ENCODE measurements around the gene HEXD. TPM values are rescaled to one million over a fixed set of nuclear protein-coding genes. Genes with fewer than 3 reads are reported as not detected.

HEXD gene
- total RNA-seq, 4 donors from 2014 or later = 15.9 to 53.7 (median 39.8) TPM

DNA sequence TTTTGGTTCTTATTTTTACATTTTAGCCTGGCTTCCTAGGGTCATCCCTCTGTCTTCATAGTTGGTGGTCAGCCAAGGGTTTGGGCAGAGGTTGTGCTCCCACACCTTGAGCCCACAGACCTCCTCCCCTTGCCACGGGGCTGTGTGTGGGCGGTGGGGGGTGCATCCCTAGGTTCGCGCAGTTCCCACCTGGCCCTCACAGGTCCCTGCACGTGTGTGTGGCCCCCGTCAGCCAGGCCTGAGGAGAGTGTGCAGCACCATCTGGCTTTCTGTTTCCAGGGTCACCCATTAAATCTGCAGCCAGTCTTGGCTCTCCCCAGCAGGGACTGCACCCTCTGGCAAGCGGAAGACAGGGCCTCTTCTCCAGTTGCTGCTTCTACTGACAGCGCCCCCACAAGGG, 13.9 kb downstream of the HEXD start:
- no peak for TF ChIP-seq POLR2A (IDR thresholded peaks at IDR 0.05)
- TF ChIP-seq, protein P1, sequence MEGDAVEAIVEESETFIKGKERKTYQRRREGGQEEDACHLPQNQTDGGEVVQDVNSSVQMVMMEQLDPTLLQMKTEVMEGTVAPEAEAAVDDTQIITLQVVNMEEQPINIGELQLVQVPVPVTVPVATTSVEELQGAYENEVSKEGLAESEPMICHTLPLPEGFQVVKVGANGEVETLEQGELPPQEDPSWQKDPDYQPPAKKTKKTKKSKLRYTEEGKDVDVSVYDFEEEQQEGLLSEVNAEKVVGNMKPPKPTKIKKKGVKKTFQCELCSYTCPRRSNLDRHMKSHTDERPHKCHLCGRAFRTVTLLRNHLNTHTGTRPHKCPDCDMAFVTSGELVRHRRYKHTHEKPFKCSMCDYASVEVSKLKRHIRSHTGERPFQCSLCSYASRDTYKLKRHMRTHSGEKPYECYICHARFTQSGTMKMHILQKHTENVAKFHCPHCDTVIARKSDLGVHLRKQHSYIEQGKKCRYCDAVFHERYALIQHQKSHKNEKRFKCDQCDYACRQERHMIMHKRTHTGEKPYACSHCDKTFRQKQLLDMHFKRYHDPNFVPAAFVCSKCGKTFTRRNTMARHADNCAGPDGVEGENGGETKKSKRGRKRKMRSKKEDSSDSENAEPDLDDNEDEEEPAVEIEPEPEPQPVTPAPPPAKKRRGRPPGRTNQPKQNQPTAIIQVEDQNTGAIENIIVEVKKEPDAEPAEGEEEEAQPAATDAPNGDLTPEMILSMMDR (IDR thresholded peaks at IDR 0.05) = no peak
- Histone ChIP-seq H3K27ac (no peak overlapping the region), H3K36me3 (no peaks in the 10 kb centered on the region), H3K4me1 (no peaks in the 10 kb centered on the region), H3K27me3 (no peaks in the 10 kb centered on the region), H3K4me3 (no peak overlapping the region), H3K9me3 (no peaks in the 10 kb centered on the region)
- no peak for DNase-seq
- intact Hi-C loops (cut with DNase I; ENCODE audit: low total_unique reads) = no loop called here

DNA sequence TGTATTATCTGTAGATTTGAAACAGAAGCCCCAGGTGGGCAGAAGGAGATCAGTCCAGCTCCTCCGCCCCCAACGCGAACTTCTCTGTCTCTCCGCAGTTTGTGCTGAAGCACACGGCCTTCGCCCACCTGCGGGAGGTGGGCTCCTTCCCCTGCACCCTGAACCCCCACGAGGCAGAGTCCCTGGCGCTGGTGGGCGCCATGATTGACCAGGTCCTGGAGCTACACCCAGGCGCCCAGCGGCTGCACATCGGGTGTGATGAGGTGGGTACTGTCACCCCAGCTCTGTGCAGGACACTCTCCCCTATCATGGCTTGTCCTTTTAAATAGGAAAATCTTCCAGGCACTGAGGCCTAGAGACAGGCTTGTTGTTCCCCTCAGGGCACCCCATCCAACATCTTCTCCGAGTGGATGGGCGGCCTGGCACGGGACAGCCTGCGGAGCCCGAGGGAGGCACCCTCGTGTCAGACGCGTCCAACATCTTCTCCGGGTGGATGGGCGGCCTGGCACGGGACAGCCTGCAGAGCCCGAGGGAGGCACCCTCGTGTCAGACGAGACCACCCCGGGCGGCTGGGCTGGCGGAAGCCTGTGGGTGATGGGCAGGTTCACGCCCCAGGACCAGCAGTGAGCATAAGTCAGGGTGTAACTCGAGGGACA, 15.5 kb downstream of the HEXD start:
- no peaks in the 10 kb centered on the region for H3K27me3 ChIP-seq
- no peak for DNase-seq
- intact Hi-C loops (cut with DNase I; ENCODE audit: low total_unique reads) = no loop called here
- no peak overlapping the region for H3K4me3 ChIP-seq
- TF ChIP-seq, protein P1 (IDR thresholded peaks at IDR 0.05) = no peak
- TF ChIP-seq POLR2A (IDR thresholded peaks at IDR 0.05) = no peak
- no peaks in the 10 kb centered on the region for H3K4me1 ChIP-seq
- H3K27ac ChIP-seq = no peak overlapping the region
- H3K36me3 ChIP-seq = no peaks in the 10 kb centered on the region
- H3K9me3 ChIP-seq = no peaks in the 10 kb centered on the region

DNA sequence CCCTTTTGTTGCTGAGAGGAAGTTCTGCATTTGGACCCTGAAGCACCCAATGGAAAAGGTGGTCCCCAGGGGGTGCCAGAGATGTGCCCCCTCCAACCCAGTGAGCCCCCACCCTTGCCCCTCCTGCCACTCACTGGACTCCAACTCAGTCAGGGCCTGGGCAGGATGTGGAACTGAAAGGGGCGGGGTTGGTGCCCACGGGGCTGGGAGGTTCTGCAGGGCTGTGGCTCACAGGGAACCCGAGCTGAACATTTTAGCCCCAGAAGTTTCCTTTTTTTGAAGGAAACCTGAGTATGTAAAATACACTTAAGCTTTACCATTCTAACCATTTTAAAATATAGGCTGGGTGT, 16.0 kb downstream of the HEXD start:
- DNase-seq = no peak
- no peaks in the 10 kb centered on the region for H3K36me3 ChIP-seq
- intact Hi-C loops (cut with DNase I; ENCODE audit: low total_unique reads) = no loop called here

DNA sequence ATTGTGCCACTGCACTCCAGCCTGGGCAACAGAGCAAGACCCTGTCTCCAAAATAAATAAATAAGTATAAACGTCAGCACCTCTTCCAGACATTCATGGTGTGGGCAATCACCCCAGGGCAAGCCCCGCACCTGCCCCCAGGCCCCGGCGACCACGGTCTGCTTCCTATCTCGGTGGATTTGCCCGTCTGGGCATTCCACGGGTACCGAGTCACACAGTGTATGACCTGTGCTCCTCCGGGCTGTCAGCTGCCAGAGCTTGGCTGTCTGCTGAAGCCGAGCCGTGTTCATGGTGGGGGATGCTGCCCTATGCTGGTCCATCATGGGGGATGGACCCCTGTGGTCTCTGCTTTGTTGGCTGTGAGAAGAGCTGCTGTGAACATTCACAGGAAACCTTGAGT, 17.0 kb downstream of the HEXD start:
- no peak overlapping the region for H3K27ac ChIP-seq
- TF ChIP-seq POLR2A (IDR thresholded peaks at IDR 0.05) = no peak
- TF ChIP-seq, protein P1 (IDR thresholded peaks at IDR 0.05) = no peak
- H3K27me3 ChIP-seq = no peaks in the 10 kb centered on the region
- no peak for DNase-seq
- H3K9me3 ChIP-seq = no peaks in the 10 kb centered on the region
- H3K4me3 ChIP-seq = no peak overlapping the region
- intact Hi-C loops (cut with DNase I; ENCODE audit: low total_unique reads) = no loop called here
- H3K4me1 ChIP-seq = no peaks in the 10 kb centered on the region
- H3K36me3 ChIP-seq = no peaks in the 10 kb centered on the region

More for the DNA sequence above, 16.0 kb downstream of the HEXD start:
- Histone ChIP-seq H3K9me3 (no peaks in the 10 kb centered on the region), H3K27me3 (no peaks in the 10 kb centered on the region), H3K27ac (no peak overlapping the region), H3K4me1 (no peaks in the 10 kb centered on the region), H3K4me3 (no peak overlapping the region)
- TF ChIP-seq, protein P1 (IDR thresholded peaks at IDR 0.05) = no peak
- TF ChIP-seq POLR2A (IDR thresholded peaks at IDR 0.05) = no peak

DNA sequence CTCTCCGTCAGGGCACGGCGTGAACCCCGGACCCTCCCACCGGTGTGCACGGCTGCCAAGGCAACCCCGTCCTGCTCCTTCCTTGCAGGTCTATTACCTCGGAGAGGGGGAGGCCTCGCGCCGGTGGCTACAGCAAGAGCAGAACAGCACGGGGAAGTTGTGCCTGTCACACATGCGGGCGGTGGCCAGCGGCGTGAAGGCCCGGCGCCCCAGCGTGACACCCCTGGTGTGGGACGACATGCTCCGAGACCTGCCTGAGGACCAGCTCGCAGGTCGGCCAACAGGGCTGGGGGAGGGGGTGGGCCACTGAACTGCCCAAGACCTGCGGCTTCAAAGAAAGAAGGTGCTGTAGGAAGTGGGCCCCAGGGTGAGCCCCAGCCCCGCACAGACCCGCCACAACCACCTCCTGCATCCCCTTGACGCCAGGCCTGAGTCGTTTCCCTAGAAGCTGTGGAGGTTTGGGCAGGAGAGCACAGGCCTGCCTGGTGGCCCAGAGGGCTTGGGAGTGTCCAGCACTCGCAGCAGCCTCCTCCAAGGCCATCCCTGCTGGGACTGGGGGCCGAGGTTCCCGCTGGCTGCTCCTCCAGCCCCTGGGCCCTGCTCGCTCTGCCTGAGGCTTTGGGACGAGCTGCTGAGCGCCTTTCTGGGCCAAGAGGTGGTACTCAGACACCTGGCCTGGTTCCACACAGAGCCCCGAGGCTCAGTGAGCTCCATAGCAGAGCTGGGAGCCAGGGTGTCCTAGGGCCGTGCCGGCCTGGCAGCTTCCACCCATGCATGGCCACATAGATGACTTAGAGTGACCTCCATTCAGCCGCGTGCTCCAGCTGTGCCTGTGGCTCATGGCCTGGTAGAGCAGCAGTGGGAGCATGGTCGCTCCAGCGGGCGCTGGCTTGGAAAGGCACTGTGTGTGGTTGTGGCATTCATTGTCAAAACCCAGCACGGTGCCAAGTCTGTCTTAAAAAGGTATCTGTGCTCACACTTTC, 17.7 kb downstream of the HEXD start:
- Histone ChIP-seq H3K4me1 (no peaks in the 10 kb centered on the region), H3K9me3 (no peaks in the 10 kb centered on the region), H3K36me3 (no peaks in the 10 kb centered on the region), H3K27me3 (no peaks in the 10 kb centered on the region), H3K27ac (no peak overlapping the region), H3K4me3 (no peak overlapping the region)
- TF ChIP-seq POLR2A (IDR thresholded peaks at IDR 0.05) = no peak
- TF ChIP-seq, protein P1 (IDR thresholded peaks at IDR 0.05) = no peak
- no peak for DNase-seq
- intact Hi-C loops (cut with DNase I; ENCODE audit: low total_unique reads) = no loop called here

Measured in uterus (tissue), 4 donors.